ENCODE results near the gene WFDC13.

GRCh38 chr20:45701104-45701503 lies 734 bp upstream of the WFDC13 start:
- TF ChIP-seq POLR2A (IDR thresholded peaks at IDR 0.05) (no peak), CTCF (IDR thresholded peaks at IDR 0.05) (no peak)
